K562 (cell line): ENCODE results near the gene CDK9. TPM values are rescaled to one million over a fixed set of nuclear protein-coding genes. Genes with fewer than 3 reads are reported as not detected.

Experiments used
- BRCA1 ChIP-seq, 2 experiments: fragments of 450-650 bp in 1 of 2; sonication (generic) in 1 of 2; formaldehyde crosslinking in 1 of 2; IDR thresholded peaks; 2 replicates each; pipeline versions ENCODE4 v1.5.0 to v1.6.1; 2017 to 2020; ENCODE audit warnings: mild to moderate bottlenecking in 1 of 2, missing genetic modification reagents in 1 of 2
- CREBBP ChIP-seq: IDR thresholded peaks from one replicate; pipeline ENCODE4 v1.6.1; 2012; ENCODE audit warnings: low read depth, mild to moderate bottlenecking, control low read depth, inconsistent platforms, low read length
- ELF2 ChIP-seq: fragments of 250-450 bp; sonication (Bioruptor Pico); IDR thresholded peaks from 2 replicates; pipeline ENCODE4 v1.5.0; 2021; ENCODE audit warnings: mild to moderate bottlenecking
- OTX1 ChIP-seq: fragments of 450-650 bp; formaldehyde crosslinking; IDR thresholded peaks from 2 replicates; pipeline ENCODE4 v1.4.0; 2022; ENCODE audit warnings: mild to moderate bottlenecking
- PTTG1 ChIP-seq: fragments of 450-650 bp; IDR thresholded peaks from 2 replicates; pipeline ENCODE4 v1.6.1; 2016; ENCODE audit warnings: low read depth, mild to moderate bottlenecking, missing genetic modification characterization, missing compliant biosample characterization
- RCOR1 ChIP-seq, 2 experiments: IDR thresholded peaks; 2 replicates each; pipeline ENCODE4 v1.6.1; 2012; ENCODE audit warnings: low read depth in 2 of 2, low read length in 2 of 2, borderline replicate concordance in 1 of 2, improper control_type of control experiment in 1 of 2
- TARDBP ChIP-seq: fragments of 450-650 bp; IDR thresholded peaks from 2 replicates; pipeline ENCODE4 v1.6.1; 2016
- TCF7 ChIP-seq: sonication (generic); IDR thresholded peaks from 2 replicates; pipeline ENCODE4 v1.6.1; 2016; ENCODE audit warnings: antibody characterized with exemption, borderline replicate concordance
- ZNF212 ChIP-seq: fragments of 450-650 bp; formaldehyde crosslinking; IDR thresholded peaks from 2 replicates; pipeline ENCODE4 v1.4.0; 2020; ENCODE audit warnings: mild to moderate bottlenecking
- ZNF551 ChIP-seq: fragments of 250-450 bp; sonication (Bioruptor Pico); IDR thresholded peaks from 2 replicates; pipeline ENCODE4 v1.5.0; 2021; ENCODE audit warnings: mild to moderate bottlenecking, moderate library complexity
- ZNF76 ChIP-seq: fragments of 250-450 bp; sonication (Bioruptor Pico); IDR thresholded peaks from 2 replicates; pipeline ENCODE4 v1.4.0; 2020; ENCODE audit warnings: mild to moderate bottlenecking, moderate library complexity, borderline replicate concordance
- polyA plus RNA-seq, 8 experiments: library from polyadenylated mRNA; depleted of rRNA in 4 of 8; stranded (reverse) in 5 of 8; unstranded in 3 of 8; fragments of >200 nt; fragmentation: Nextera tagmentation in 2 of 8; fragmentation: Illumina TruSeq in 1 of 8; extraction: Ambion mirVana in 2 of 8; extraction: Trizol in 1 of 8; gene quantifications; 2 replicates each; pipeline versions ENCODE4 v1.2.1 to v1.2.3, GENCODE V29; 2011 to 2014; ENCODE audit warnings: inconsistent platforms in 1 of 8, missing spikeins in 1 of 8
- total RNA-seq, 7 experiments: library from RNA; depleted of rRNA in 6 of 7; stranded (reverse); fragments of >200 nt in 6 of 7; fragmentation: Illumina TruSeq in 2 of 7; extraction: Trizol in 2 of 7; gene quantifications; 2 replicates each; pipeline versions ENCODE4 v1.2.1 to v1.2.3, GENCODE V29; 2011 to 2021; ENCODE audit warnings: low replicate concordance in 1 of 7
- TF ChIP-seq, protein P1 (sequence below): fragments of 450-650 bp; IDR thresholded peaks from 2 replicates; pipeline ENCODE4 v1.6.1; 2018; ENCODE audit not compliant: partially characterized antibody
- TF ChIP-seq, protein P2 (sequence below): fragments of 150-350 bp; IDR thresholded peaks from 2 replicates; pipeline ENCODE4 v1.6.1; 2014; ENCODE audit warnings: low read depth, mild to moderate bottlenecking, low read length, borderline replicate concordance
- TF ChIP-seq, protein P3 (sequence below), 2 experiments: IDR thresholded peaks; 2 replicates each; pipeline ENCODE4 v1.6.1; 2011; ENCODE audit warnings: borderline replicate concordance in 1 of 2, control low read depth in 1 of 2, low read depth in 1 of 2, low read length in 1 of 2, mild to moderate bottlenecking in 1 of 2, mixed read lengths in 1 of 2, moderate library complexity in 1 of 2; ENCODE audit not compliant: insufficient read depth in 1 of 2, insufficient read length in 1 of 2, poor library complexity in 1 of 2, severe bottlenecking in 1 of 2; ENCODE audit errors: extremely low read depth in 1 of 2

The CDK9 gene
- total and polyA plus RNA-seq, 9 of the 15 experiments (the other 6 are each of a cell fraction or from before 2014, with no cell fraction given), result 4.2 to 78.6 (median 33.0) TPM

DNA sequence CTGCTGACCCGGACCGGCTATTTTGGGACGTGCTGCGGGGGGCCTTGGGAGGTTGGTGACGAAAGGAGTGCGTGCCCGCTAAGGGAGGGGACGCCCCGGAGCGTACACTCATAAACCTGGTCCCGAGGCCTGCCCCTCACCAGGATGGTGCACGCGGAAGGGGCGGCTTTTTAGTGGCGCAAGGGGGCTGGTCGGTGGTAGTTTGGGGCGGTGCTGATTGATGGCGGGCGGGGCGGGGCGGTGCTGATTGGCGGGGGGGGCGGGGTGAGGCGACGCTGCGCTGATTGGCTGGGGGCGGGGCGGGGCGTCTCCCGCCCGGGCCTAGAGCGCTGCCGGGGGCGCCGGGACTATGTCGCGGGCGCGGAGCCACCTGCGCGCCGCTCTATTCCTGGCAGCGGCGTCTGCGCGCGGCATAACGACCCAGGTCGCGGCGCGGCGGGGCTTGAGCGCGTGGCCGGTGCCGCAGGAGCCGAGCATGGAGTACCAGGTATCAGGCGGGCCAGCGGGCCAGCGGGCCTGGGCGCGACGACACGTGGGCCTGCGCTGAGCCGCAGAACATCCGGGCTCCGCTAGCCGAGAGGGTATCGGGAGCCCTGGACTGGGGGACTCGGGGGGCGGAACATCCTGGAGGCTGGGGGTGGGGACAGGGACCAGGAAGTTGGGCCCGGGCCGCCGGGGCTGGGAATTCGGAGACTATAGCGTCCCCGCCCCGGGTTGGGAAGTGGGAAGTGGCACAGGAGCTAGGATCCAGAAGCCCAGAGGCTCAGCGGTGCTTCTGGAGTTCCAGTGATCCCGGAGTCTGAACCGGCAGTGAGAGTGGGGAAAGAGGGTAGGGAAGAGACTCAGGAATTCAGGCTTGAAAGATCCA lies 17.0 kb downstream of the CDK9 start, which contains the start of gene FPGS (continued):
- TF ChIP-seq TARDBP, result 0 out of 2 replicates have a peak, but pooled peaks have one; percentile 75
- TF ChIP-seq, protein P1, sequence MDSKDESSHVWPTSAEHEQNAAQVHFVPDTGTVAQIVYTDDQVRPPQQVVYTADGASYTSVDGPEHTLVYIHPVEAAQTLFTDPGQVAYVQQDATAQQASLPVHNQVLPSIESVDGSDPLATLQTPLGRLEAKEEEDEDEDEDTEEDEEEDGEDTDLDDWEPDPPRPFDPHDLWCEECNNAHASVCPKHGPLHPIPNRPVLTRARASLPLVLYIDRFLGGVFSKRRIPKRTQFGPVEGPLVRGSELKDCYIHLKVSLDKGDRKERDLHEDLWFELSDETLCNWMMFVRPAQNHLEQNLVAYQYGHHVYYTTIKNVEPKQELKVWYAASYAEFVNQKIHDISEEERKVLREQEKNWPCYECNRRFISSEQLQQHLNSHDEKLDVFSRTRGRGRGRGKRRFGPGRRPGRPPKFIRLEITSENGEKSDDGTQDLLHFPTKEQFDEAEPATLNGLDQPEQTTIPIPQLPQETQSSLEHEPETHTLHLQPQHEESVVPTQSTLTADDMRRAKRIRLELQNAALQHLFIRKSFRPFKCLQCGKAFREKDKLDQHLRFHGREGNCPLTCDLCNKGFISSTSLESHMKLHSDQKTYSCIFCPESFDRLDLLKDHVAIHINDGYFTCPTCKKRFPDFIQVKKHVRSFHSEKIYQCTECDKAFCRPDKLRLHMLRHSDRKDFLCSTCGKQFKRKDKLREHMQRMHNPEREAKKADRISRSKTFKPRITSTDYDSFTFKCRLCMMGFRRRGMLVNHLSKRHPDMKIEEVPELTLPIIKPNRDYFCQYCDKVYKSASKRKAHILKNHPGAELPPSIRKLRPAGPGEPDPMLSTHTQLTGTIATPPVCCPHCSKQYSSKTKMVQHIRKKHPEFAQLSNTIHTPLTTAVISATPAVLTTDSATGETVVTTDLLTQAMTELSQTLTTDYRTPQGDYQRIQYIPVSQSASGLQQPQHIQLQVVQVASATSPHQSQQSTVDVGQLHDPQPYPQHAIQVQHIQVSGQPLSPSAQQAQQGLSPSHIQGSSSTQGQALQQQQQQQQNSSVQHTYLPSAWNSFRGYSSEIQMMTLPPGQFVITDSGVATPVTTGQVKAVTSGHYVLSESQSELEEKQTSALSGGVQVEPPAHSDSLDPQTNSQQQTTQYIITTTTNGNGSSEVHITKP, result peak; percentile 14
- TF ChIP-seq RCOR1 (IDR thresholded peaks at IDR 0.05; ENCODE audit: borderline replicate concordance in 1 of 2, low read depth in 2 of 2, low read length in 2 of 2), result peak in 1 of 2 experiments; percentile 12; a peak in 1 of 4 replicates
- TF ChIP-seq ZNF76 (CRISPR knock-in tag), result no peak
- TF ChIP-seq CREBBP, result no peak
- TF ChIP-seq, protein P2, sequence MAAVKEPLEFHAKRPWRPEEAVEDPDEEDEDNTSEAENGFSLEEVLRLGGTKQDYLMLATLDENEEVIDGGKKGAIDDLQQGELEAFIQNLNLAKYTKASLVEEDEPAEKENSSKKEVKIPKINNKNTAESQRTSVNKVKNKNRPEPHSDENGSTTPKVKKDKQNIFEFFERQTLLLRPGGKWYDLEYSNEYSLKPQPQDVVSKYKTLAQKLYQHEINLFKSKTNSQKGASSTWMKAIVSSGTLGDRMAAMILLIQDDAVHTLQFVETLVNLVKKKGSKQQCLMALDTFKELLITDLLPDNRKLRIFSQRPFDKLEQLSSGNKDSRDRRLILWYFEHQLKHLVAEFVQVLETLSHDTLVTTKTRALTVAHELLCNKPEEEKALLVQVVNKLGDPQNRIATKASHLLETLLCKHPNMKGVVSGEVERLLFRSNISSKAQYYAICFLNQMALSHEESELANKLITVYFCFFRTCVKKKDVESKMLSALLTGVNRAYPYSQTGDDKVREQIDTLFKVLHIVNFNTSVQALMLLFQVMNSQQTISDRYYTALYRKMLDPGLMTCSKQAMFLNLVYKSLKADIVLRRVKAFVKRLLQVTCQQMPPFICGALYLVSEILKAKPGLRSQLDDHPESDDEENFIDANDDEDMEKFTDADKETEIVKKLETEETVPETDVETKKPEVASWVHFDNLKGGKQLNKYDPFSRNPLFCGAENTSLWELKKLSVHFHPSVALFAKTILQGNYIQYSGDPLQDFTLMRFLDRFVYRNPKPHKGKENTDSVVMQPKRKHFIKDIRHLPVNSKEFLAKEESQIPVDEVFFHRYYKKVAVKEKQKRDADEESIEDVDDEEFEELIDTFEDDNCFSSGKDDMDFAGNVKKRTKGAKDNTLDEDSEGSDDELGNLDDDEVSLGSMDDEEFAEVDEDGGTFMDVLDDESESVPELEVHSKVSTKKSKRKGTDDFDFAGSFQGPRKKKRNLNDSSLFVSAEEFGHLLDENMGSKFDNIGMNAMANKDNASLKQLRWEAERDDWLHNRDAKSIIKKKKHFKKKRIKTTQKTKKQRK, result no peak
- no peak for TF ChIP-seq BRCA1 (IDR thresholded peaks at IDR 0.05)
- TF ChIP-seq BRCA1 (CRISPR knock-in tag; IDR thresholded peaks at IDR 0.05), result no peak
- 0 out of 2 replicates have a peak, but pooled peaks have one; percentile 22 for TF ChIP-seq OTX1
- TF ChIP-seq ELF2, result peak; percentile 32; the same call in 1 of the 2 replicates
- no peak for TF ChIP-seq ZNF551 (CRISPR knock-in tag)
- TF ChIP-seq ZNF212 (CRISPR knock-in tag), result no peak
- TF ChIP-seq TCF7, result no peak
- no peak for TF ChIP-seq PTTG1
- TF ChIP-seq, protein P3, sequence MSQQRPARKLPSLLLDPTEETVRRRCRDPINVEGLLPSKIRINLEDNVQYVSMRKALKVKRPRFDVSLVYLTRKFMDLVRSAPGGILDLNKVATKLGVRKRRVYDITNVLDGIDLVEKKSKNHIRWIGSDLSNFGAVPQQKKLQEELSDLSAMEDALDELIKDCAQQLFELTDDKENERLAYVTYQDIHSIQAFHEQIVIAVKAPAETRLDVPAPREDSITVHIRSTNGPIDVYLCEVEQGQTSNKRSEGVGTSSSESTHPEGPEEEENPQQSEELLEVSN (IDR thresholded peaks at IDR 0.05; ENCODE audit: borderline replicate concordance in 1 of 2, extremely low read depth in 1 of 2, insufficient read depth in 1 of 2, insufficient read length in 1 of 2, low read depth in 1 of 2, low read length in 1 of 2, poor library complexity in 1 of 2, severe bottlenecking in 1 of 2), result peak; percentile 39 to 65
